HepG2 (cell line): ENCODE measurements around the gene PSMC4. TPM values are rescaled to one million over a fixed set of nuclear protein-coding genes. Genes with fewer than 3 reads are reported as not detected.

Source experiments
- ARNT2 ChIP-seq: sonication (generic); formaldehyde crosslinking; IDR thresholded peaks from 2 replicates; pipeline ENCODE4 v1.8.0; 2022; ENCODE audit warnings: mild to moderate bottlenecking, low read depth, missing genetic modification reagents, moderate library complexity
- ASH2L ChIP-seq: fragments of 300-600, 200-600 bp; sonication (generic); IDR thresholded peaks from 2 replicates; pipeline ENCODE4 v1.7.0; 2017; ENCODE audit warnings: low read depth, mild to moderate bottlenecking, moderate library complexity, mixed read lengths, low read length; ENCODE audit not compliant: insufficient read length
- CEBPG ChIP-seq: IDR thresholded peaks from 2 replicates; pipeline ENCODE4 v1.6.1; 2016
- GABPB1 ChIP-seq: IDR thresholded peaks from 2 replicates; pipeline ENCODE4 v1.6.1; 2016; ENCODE audit warnings: mild to moderate bottlenecking, missing genetic modification reagents, moderate library complexity, missing compliant biosample characterization
- KAT8 ChIP-seq: IDR thresholded peaks from 2 replicates; pipeline ENCODE4 v1.6.1; 2016; ENCODE audit warnings: missing genetic modification reagents, missing compliant biosample characterization
- KDM5A ChIP-seq: fragments of 200-600 bp; sonication (generic); IDR thresholded peaks from 2 replicates; pipeline ENCODE4 v1.7.0; 2018; ENCODE audit warnings: antibody characterized with exemption, mild to moderate bottlenecking, low read length, borderline replicate concordance
- MEIS2 ChIP-seq: sonication (generic); formaldehyde crosslinking; IDR thresholded peaks from 2 replicates; pipeline ENCODE4 v1.9.0; 2021; ENCODE audit warnings: mild to moderate bottlenecking, missing genetic modification reagents
- NCOA2 ChIP-seq: sonication (generic); formaldehyde crosslinking; IDR thresholded peaks from 2 replicates; pipeline ENCODE4 v1.8.0; 2022; ENCODE audit warnings: inconsistent platforms
- PPARG ChIP-seq: conservative IDR thresholded peaks from 2 replicates; pipeline ENCODE4 v1.6.1; 2016; ENCODE audit warnings: missing biosample characterization, missing genetic modification reagents
- RARG ChIP-seq: sonication (generic); formaldehyde crosslinking; IDR thresholded peaks from 2 replicates; pipeline ENCODE4 v1.4.0; 2020; ENCODE audit warnings: low read depth, mild to moderate bottlenecking, missing genetic modification reagents
- SIN3A ChIP-seq: IDR thresholded peaks from 2 replicates; pipeline ENCODE4 v1.6.1; 2011; ENCODE audit warnings: low read depth, mild to moderate bottlenecking, control low read depth, low read length, borderline replicate concordance
- SIN3B ChIP-seq: fragments of 150-350 bp; IDR thresholded peaks from 2 replicates; pipeline ENCODE4 v1.6.1; 2014; ENCODE audit warnings: low read length
- SMAD9 ChIP-seq: sonication (generic); formaldehyde crosslinking; IDR thresholded peaks from 2 replicates; pipeline ENCODE4 v1.5.1; 2020; ENCODE audit warnings: mild to moderate bottlenecking, missing genetic modification reagents
- TMF1 ChIP-seq: sonication (generic); formaldehyde crosslinking; IDR thresholded peaks from 2 replicates; pipeline ENCODE4 v1.8.1; 2022; ENCODE audit warnings: low read depth, missing genetic modification reagents
- ZBTB7B ChIP-seq: sonication (generic); formaldehyde crosslinking; IDR thresholded peaks from 2 replicates; pipeline ENCODE4 v1.4.0; 2020; ENCODE audit warnings: missing genetic modification reagents
- ZFP41 ChIP-seq: sonication (generic); formaldehyde crosslinking; IDR thresholded peaks from 2 replicates; pipeline ENCODE4 v1.4.0; 2020; ENCODE audit warnings: mild to moderate bottlenecking, missing genetic modification reagents, borderline replicate concordance
- ZNF333 ChIP-seq: sonication (generic); formaldehyde crosslinking; IDR thresholded peaks from 2 replicates; pipeline ENCODE4 v1.4.0; 2020; ENCODE audit warnings: mild to moderate bottlenecking, missing genetic modification reagents, borderline replicate concordance
- ZNF577 ChIP-seq: sonication (generic); formaldehyde crosslinking; IDR thresholded peaks from 2 replicates; pipeline ENCODE4 v1.4.0; 2020; ENCODE audit warnings: mild to moderate bottlenecking, low read depth, missing genetic modification reagents, borderline replicate concordance
- ZSCAN25 ChIP-seq: sonication (generic); formaldehyde crosslinking; IDR thresholded peaks from 2 replicates; pipeline ENCODE4 v1.8.0; 2022; ENCODE audit warnings: mild to moderate bottlenecking, missing genetic modification reagents
- polyA plus RNA-seq, 8 experiments: library from polyadenylated mRNA; depleted of rRNA in 3 of 8; stranded (reverse) in 7 of 8; unstranded in 1 of 8; fragments of >200 nt; fragmentation: Illumina TruSeq in 4 of 8; extraction: Trizol in 4 of 8; gene quantifications; 2 replicates each; pipeline versions ENCODE4 v1.2.1 to v1.2.3, GENCODE V29; 2011 to 2016; ENCODE audit warnings: low read depth in 4 of 8, missing spikeins in 1 of 8, mixed read lengths in 1 of 8; ENCODE audit not compliant: insufficient read depth in 1 of 8
- total RNA-seq, 5 experiments: library from RNA; depleted of rRNA; stranded (reverse); fragments of >200 nt; fragmentation: Illumina TruSeq; extraction: Trizol; gene quantifications; 2 replicates each; pipeline ENCODE4 v1.2.3, GENCODE V29; 2016; ENCODE audit warnings: low read depth in 1 of 5
- TF ChIP-seq, protein P1 (sequence below): sonication (generic); formaldehyde crosslinking; IDR thresholded peaks from 2 replicates; pipeline ENCODE4 v1.8.0; 2022; ENCODE audit warnings: missing genetic modification reagents, mild to moderate bottlenecking, borderline replicate concordance
- TF ChIP-seq, protein P2 (sequence below): IDR thresholded peaks from 2 replicates; pipeline ENCODE4 v1.6.1; 2016; ENCODE audit warnings: low read depth, borderline replicate concordance
- TF ChIP-seq, protein P3 (sequence below): IDR thresholded peaks from 2 replicates; pipeline ENCODE4 v1.6.1; 2016; ENCODE audit warnings: mild to moderate bottlenecking, missing biosample characterization, missing genetic modification reagents
- TF ChIP-seq, protein P4 (sequence below): sonication (generic); formaldehyde crosslinking; IDR thresholded peaks from 2 replicates; pipeline ENCODE4 v1.8.0; 2022; ENCODE audit warnings: mild to moderate bottlenecking, missing genetic modification reagents, borderline replicate concordance
- TF ChIP-seq, protein P5 (sequence below): IDR thresholded peaks from 2 replicates; pipeline ENCODE4 v1.6.1; 2016; ENCODE audit warnings: missing genetic modification reagents, missing compliant biosample characterization
- TF ChIP-seq, protein P6 (sequence below): sonication (generic); formaldehyde crosslinking; IDR thresholded peaks from 2 replicates; pipeline ENCODE4 v1.4.0; 2020; ENCODE audit warnings: low read depth, mild to moderate bottlenecking, missing genetic modification reagents

Gene PSMC4
- total and polyA plus RNA-seq, 2 of the 13 experiments (the other 11 are each of a cell fraction or from before 2014, with no cell fraction given) = 49.9 to 160 TPM

DNA sequence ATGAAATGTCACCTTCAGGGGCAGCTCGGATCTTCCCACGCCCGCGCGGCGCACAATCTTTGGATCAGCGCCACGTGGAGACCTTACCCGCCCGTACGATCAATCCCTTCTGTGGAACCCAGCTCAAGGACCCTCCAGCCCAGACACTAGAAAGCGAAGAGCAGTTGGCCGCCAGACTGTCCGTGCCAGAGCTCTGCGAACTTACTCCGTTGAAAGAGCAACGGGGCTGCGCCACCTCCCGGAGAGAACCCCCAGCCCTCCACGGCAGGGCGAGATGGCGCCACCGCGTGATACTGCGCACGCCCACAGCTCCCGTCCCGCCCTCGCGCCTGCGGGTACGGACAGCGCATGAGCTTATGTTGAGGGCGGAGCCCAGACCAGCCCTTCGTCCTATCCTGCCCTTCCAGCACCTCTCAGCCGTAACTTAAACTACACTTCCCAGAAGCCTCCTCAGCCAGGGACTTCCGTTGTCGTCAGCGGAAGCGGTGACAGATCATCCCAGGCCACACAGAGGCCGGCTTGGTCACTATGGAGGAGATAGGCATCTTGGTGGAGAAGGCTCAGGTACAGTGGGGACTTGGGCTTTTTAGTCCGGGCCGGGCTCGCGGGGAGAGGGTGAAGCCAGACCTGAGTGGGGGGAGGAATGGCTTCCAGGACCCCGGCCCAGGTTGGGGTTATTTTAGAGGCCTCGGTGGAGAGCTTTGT is at the start of gene PSMC4 (continued):
- TF ChIP-seq, protein P1, sequence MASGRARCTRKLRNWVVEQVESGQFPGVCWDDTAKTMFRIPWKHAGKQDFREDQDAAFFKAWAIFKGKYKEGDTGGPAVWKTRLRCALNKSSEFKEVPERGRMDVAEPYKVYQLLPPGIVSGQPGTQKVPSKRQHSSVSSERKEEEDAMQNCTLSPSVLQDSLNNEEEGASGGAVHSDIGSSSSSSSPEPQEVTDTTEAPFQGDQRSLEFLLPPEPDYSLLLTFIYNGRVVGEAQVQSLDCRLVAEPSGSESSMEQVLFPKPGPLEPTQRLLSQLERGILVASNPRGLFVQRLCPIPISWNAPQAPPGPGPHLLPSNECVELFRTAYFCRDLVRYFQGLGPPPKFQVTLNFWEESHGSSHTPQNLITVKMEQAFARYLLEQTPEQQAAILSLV (CRISPR knock-in tag) = no peak
- TF ChIP-seq SMAD9 (CRISPR knock-in tag) (no peak), KDM5A (peak; percentile 87), RARG (CRISPR knock-in tag) (no peak), NCOA2 (peak; percentile 74), ZSCAN25 (CRISPR knock-in tag) (peak; percentile 63; the same call in 1 of the 2 replicates), CEBPG (peak; percentile 66), ASH2L (peak; percentile 70), ZNF577 (CRISPR knock-in tag) (no peak), KAT8 (CRISPR knock-in tag) (peak; percentile 95), PPARG (no peak; the same call in 1 of the 2 replicates), MEIS2 (CRISPR knock-in tag) (peak; percentile 89; the same call in 1 of the 2 replicates), ZNF333 (CRISPR knock-in tag) (0 out of 2 replicates have a peak, but pooled peaks have one; percentile 20), GABPB1 (CRISPR knock-in tag) (peak; percentile 99), TMF1 (CRISPR knock-in tag) (no peak; the same call in 1 of the 2 replicates), ZFP41 (peak; percentile 20; the same call in 1 of the 2 replicates), ARNT2 (CRISPR knock-in tag) (peak; percentile 83), ZBTB7B (CRISPR knock-in tag) (peak; percentile 41; the same call in 1 of the 2 replicates), SIN3B (peak; percentile 71; the same call in 1 of the 2 replicates), SIN3A (peak; percentile 81; the same call in 1 of the 2 replicates)
- TF ChIP-seq, protein P2, sequence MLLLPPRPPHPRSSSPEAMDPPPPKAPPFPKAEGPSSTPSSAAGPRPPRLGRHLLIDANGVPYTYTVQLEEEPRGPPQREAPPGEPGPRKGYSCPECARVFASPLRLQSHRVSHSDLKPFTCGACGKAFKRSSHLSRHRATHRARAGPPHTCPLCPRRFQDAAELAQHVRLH (CRISPR knock-in tag) = peak; percentile 80
- TF ChIP-seq, protein P3, sequence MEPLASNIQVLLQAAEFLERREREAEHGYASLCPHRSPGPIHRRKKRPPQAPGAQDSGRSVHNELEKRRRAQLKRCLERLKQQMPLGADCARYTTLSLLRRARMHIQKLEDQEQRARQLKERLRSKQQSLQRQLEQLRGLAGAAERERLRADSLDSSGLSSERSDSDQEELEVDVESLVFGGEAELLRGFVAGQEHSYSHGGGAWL = peak; percentile 93
- TF ChIP-seq, protein P4, sequence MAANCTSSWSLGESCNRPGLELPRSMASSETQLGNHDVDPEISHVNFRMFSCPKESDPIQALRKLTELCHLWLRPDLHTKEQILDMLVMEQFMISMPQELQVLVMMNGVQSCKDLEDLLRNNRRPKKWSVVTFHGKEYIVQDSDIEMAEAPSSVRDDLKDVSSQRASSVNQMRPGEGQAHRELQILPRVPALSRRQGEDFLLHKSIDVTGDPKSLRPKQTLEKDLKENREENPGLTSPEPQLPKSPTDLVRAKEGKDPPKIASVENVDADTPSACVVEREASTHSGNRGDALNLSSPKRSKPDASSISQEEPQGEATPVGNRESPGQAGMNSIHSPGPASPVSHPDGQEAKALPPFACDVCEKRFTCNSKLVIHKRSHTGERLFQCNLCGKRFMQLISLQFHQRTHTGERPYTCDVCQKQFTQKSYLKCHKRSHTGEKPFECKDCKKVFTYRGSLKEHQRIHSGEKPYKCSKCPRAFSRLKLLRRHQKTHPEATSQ (CRISPR knock-in tag) = no peak
- TF ChIP-seq, protein P5, sequence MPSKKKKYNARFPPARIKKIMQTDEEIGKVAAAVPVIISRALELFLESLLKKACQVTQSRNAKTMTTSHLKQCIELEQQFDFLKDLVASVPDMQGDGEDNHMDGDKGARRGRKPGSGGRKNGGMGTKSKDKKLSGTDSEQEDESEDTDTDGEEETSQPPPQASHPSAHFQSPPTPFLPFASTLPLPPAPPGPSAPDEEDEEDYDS = peak; percentile 82
- TF ChIP-seq, protein P6, sequence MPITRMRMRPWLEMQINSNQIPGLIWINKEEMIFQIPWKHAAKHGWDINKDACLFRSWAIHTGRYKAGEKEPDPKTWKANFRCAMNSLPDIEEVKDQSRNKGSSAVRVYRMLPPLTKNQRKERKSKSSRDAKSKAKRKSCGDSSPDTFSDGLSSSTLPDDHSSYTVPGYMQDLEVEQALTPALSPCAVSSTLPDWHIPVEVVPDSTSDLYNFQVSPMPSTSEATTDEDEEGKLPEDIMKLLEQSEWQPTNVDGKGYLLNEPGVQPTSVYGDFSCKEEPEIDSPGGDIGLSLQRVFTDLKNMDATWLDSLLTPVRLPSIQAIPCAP (CRISPR knock-in tag) = no peak
